Measurements from ENCODE around the gene GLG1. TPM values are rescaled to one million over a fixed set of nuclear protein-coding genes. Genes with fewer than 3 reads are reported as not detected.

Gene GLG1
- total and polyA plus RNA-seq, 2 experiments from 2014 or later = 142 to 148 TPM

- Histone ChIP-seq H3K4me1 (ENCODE audit: insufficient read depth) (no peaks in the 10 kb centered on the region), H2AFZ (no peak overlapping the region), H3K27me3 (no peaks in the 10 kb centered on the region), H3K4me2 (no peak overlapping the region), H3K9me3 (ENCODE audit: low read depth) (no peaks in the 10 kb centered on the region), H3K27ac (no peak overlapping the region), H3K4me3 (no peak overlapping the region), H3K9me2 (replicated peaks; ENCODE audit: insufficient read depth) (no peaks in the 10 kb centered on the region), H4K20me1 (ENCODE audit: insufficient read depth, poor library complexity, severe bottlenecking) (no peaks in the 10 kb centered on the region), H3K36me3 (replicated peaks; ENCODE audit: insufficient read depth, low read depth) (no peaks in the 10 kb centered on the region), H3K79me2 (peaks cover 2% of the 10 kb centered on the region)
- no peak for DNase-seq (ENCODE audit: low spot score)
- WGBS (ENCODE audit: low lambda C conversion rate, missing lambda C conversion rate) = 100% methylated on average over 3 of the region's 3 CpGs
- TF ChIP-seq CTCF (IDR thresholded peaks at IDR 0.05; ENCODE audit: poor library complexity) (no peak), EZH2phosphoT487 (IDR thresholded peaks at IDR 0.05; ENCODE audit: low read depth, severe bottlenecking, unreplicated experiment) (no peak), EZH2 (IDR thresholded peaks at IDR 0.05; ENCODE audit: borderline replicate concordance) (no peak)
These were observed 110.9 kb downstream of the GLG1 start for GRCh38 chr16:74496054-74496453.

DNA sequence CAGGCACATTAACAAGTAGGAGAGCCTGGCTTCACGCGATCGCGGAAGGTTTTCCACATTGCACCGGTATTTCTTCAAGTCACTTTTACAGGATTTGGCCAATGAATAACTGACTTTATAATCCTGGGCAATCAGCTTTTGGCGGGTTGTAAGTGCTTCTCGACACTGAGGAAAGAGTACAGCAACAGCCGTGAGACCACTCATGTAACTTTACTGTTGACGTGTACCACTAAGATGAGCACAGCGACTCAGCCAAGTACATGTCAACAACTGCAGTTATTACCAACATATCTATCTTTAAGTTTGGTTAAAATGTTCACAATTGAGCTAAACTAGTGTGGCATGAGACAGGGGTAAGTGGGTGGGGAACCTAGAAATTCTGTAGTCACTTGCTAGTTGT is 113.9 kb downstream of the GLG1 start:
- WGBS (ENCODE audit: low lambda C conversion rate, missing lambda C conversion rate) = 97% methylated on average over 10 of the region's 10 CpGs
- no peak overlapping the region for H2AFZ ChIP-seq
- DNase-seq (ENCODE audit: low spot score) = no peak

GRCh38 chr16:74487634-74488495 is 119.0 kb downstream of the GLG1 start:
- Histone ChIP-seq H3K4me2 (no peak overlapping the region), H3K27ac (peak overlapping the region; percentile 12), H3K36me3 (replicated peaks; ENCODE audit: insufficient read depth, low read depth) (no peaks in the 10 kb centered on the region), H3K79me2 (peaks cover 9% of the 10 kb centered on the region), H4K20me1 (ENCODE audit: insufficient read depth, poor library complexity, severe bottlenecking) (no peaks in the 10 kb centered on the region), H3K4me1 (ENCODE audit: insufficient read depth) (no peaks in the 10 kb centered on the region), H3K4me3 (no peak overlapping the region), H3K9me2 (replicated peaks; ENCODE audit: insufficient read depth) (no peaks in the 10 kb centered on the region), H3K9me3 (ENCODE audit: low read depth) (no peaks in the 10 kb centered on the region), H2AFZ (no peak overlapping the region), H3K27me3 (no peaks in the 10 kb centered on the region)
- 80% methylated on average over 9 of the region's 9 CpGs for WGBS (ENCODE audit: low lambda C conversion rate, missing lambda C conversion rate)
- DNase-seq (ENCODE audit: low spot score) = no peak
- TF ChIP-seq CTCF (IDR thresholded peaks at IDR 0.05; ENCODE audit: poor library complexity) (no peak), EZH2 (IDR thresholded peaks at IDR 0.05; ENCODE audit: borderline replicate concordance) (no peak), EZH2phosphoT487 (IDR thresholded peaks at IDR 0.05; ENCODE audit: low read depth, severe bottlenecking, unreplicated experiment) (no peak)

More for the DNA sequence above, 113.9 kb downstream of the GLG1 start:
- Histone ChIP-seq H3K27ac (no peak overlapping the region), H3K27me3 (no peaks in the 10 kb centered on the region), H3K4me3 (no peak overlapping the region), H3K36me3 (replicated peaks; ENCODE audit: insufficient read depth, low read depth) (no peaks in the 10 kb centered on the region), H3K9me2 (replicated peaks; ENCODE audit: insufficient read depth) (no peaks in the 10 kb centered on the region), H3K79me2 (no peaks in the 10 kb centered on the region), H3K9me3 (ENCODE audit: low read depth) (no peaks in the 10 kb centered on the region), H3K4me1 (ENCODE audit: insufficient read depth) (no peaks in the 10 kb centered on the region), H4K20me1 (ENCODE audit: insufficient read depth, poor library complexity, severe bottlenecking) (no peaks in the 10 kb centered on the region), H3K4me2 (no peak overlapping the region)
- TF ChIP-seq CTCF (IDR thresholded peaks at IDR 0.05; ENCODE audit: poor library complexity) (no peak), EZH2phosphoT487 (IDR thresholded peaks at IDR 0.05; ENCODE audit: low read depth, severe bottlenecking, unreplicated experiment) (no peak), EZH2 (IDR thresholded peaks at IDR 0.05; ENCODE audit: borderline replicate concordance) (no peak)
